Astrocyte of the cerebellum (primary cell): ENCODE data around the gene OCA2.
"Not testable (repeated sequence)": the region's sequence is repeated elsewhere in the genome, so short reads cannot be mapped to it uniquely, and the experiment has no call there.

Source experiments
- DNase-seq: peaks from one replicate; pipeline ENCODE4 v3.0.0-alpha.2; 2011; ENCODE audit warnings: low read depth
- H3K4me3 ChIP-seq: 2 replicates; pipeline ENCODE4 v1.5.1; 2011; ENCODE audit warnings: mild to moderate bottlenecking, low read depth, low read length, moderate library complexity
- CTCF ChIP-seq: IDR thresholded peaks from 2 replicates; pipeline ENCODE4 v1.5.1; 2012; ENCODE audit warnings: low read length, low read depth, moderate library complexity, mild to moderate bottlenecking; ENCODE audit errors: missing control alignments
- in situ Hi-C: cut with HindIII; loops from 2 replicates; pipeline ENCODE4 v1.10.0; 2017; ENCODE audit warnings: low sequenced_read_pairs

OCA2 gene

GRCh38 chr15:27854601-27855000 lies 244.5 kb downstream of the OCA2 start:
- TF ChIP-seq CTCF: no peak
- DNase-seq: no peak
- in situ Hi-C loops: no loop called here
- no peak overlapping the region for H3K4me3 ChIP-seq

- TF ChIP-seq CTCF: no peak
Measured at GRCh38 chr15:27853624-27854455, 245.3 kb downstream of the OCA2 start.

GRCh38 chr15:27851858-27852210 lies 247.3 kb downstream of the OCA2 start:
- in situ Hi-C loops: no loop called here
- no peak for DNase-seq
- TF ChIP-seq CTCF: no peak
- H3K4me3 ChIP-seq: no peak overlapping the region

More at GRCh38 chr15:27853624-27854455, 245.3 kb downstream of the OCA2 start:
- no peak for DNase-seq
- H3K4me3 ChIP-seq: no peak overlapping the region
- in situ Hi-C loops: no loop called here

- TF ChIP-seq CTCF: no peak
- no peak for DNase-seq
- in situ Hi-C loops: no loop called here
- no peak overlapping the region for H3K4me3 ChIP-seq
Measured at GRCh38 chr15:27850981-27851857, 247.9 kb downstream of the OCA2 start.

GRCh38 chr15:27850050-27850449 lies 249.1 kb downstream of the OCA2 start:
- in situ Hi-C loops: no loop called here
- TF ChIP-seq CTCF: no peak
- no peak overlapping the region for H3K4me3 ChIP-seq
- DNase-seq: no peak

- in situ Hi-C loops, DNase-seq: not testable (repeated sequence)
Measured at GRCh38 chr15:27848936-27849335, 250.2 kb downstream of the OCA2 start.

More at GRCh38 chr15:27848936-27849335, 250.2 kb downstream of the OCA2 start:
- H3K4me3 ChIP-seq: not testable (repeated sequence)
